ENCODE data around the gene NPM3.

The NPM3 gene

GRCh38 chr10:101774589-101775272 is 8.5 kb downstream of the NPM3 start:
- DNase-seq (ENCODE audit: low spot score) = no peak

- DNase-seq (ENCODE audit: low spot score) = no peak
Measured at GRCh38 chr10:101773923-101774588, 9.2 kb downstream of the NPM3 start.

- DNase-seq (ENCODE audit: low spot score) = no peak
Measured at GRCh38 chr10:101772895-101773761, 10.1 kb downstream of the NPM3 start.

GRCh38 chr10:101772017-101772894 is 11.0 kb downstream of the NPM3 start:
- peak; percentile 15 for DNase-seq (ENCODE audit: low spot score)

- no peak for DNase-seq (ENCODE audit: low spot score)
Measured at GRCh38 chr10:101771380-101771779, 11.9 kb downstream of the NPM3 start.

GRCh38 chr10:101770331-101771215 is 12.7 kb downstream of the NPM3 start:
- no peak for DNase-seq (ENCODE audit: low spot score)

GRCh38 chr10:101769541-101770180 is 13.6 kb downstream of the NPM3 start:
- DNase-seq (ENCODE audit: low spot score) = no peak

- no peak for DNase-seq (ENCODE audit: low spot score)
Measured at GRCh38 chr10:101768791-101769170, 14.5 kb downstream of the NPM3 start.

GRCh38 chr10:101767966-101768790 is 15.1 kb downstream of the NPM3 start:
- no peak for DNase-seq (ENCODE audit: low spot score)

GRCh38 chr10:101767600-101767945 is 15.7 kb downstream of the NPM3 start:
- no peak for DNase-seq (ENCODE audit: low spot score)

GRCh38 chr10:101766753-101767599 is 16.3 kb downstream of the NPM3 start:
- no peak for DNase-seq (ENCODE audit: low spot score)

- DNase-seq (ENCODE audit: low spot score) = no peak
Measured at GRCh38 chr10:101766306-101766705, 16.9 kb downstream of the NPM3 start.

GRCh38 chr10:101763141-101763846 is 20.0 kb downstream of the NPM3 start:
- DNase-seq (ENCODE audit: low spot score) = no peak

GRCh38 chr10:101762736-101763135 is 20.5 kb downstream of the NPM3 start:
- no peak for DNase-seq (ENCODE audit: low spot score)

GRCh38 chr10:101761226-101761625 is 22.0 kb downstream of the NPM3 start:
- DNase-seq (ENCODE audit: low spot score) = no peak

GRCh38 chr10:101760510-101760909 is 22.7 kb downstream of the NPM3 start:
- DNase-seq (ENCODE audit: low spot score) = no peak

GRCh38 chr10:101759309-101760247 is 23.7 kb downstream of the NPM3 start:
- no peak for DNase-seq (ENCODE audit: low spot score)

All from pons (tissue), 1 donor.